Stimulated activated CD4-positive, alpha-beta T cell treated with anti-CD3 and anti-CD28 coated beads, Interleukin-1b, Interleukin-23, amount 100 ng/mL, for 48 hours (primary cell): ENCODE results near the gene CCDC60.

Experiments used
- DNase-seq: peaks from one replicate; pipeline ENCODE4 v3.0.0-alpha.2; 2020

CCDC60 gene

DNA sequence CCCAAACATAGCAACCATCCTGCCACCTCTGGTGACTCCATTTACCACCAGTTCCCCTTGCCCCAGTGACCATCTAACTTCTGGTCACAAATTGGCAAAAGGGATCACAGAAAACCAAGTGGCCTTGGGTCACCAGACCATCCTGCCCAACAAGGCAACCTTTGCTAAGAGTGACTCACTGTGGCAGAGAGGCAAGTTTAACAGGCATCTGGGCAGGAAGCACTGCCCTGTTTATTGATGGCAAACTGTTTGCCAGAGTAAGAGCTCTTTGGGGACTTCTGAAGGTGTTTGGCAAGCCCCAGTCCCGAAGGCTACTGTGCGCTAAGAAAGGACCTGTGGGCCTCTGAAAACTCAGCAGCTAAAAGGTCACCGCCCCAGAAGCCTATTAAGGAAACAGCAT lies 230.9 kb downstream of the CCDC60 start:
- DNase-seq, result no peak

DNA sequence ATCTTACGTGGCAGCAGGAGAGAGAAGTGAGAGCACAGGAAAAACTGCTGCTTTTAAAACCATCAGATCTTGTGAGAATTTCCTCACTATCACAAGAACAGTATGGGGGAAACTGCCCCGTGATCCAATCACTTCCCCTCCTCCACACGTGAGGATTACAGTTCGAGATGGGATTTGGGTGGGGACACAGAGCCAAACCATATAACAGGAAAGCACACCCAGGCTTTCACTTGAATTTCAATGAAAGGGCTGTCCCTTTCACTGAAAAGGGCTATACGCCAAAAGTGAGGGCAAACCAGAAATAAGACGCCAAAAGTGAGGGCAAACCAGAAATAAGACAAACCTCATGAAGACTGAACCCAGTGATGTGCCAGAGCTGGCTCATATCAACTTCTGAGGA lies 236.2 kb downstream of the CCDC60 start:
- DNase-seq, result no peak

GRCh38 chr12:119573086-119573485 lies 238.6 kb downstream of the CCDC60 start:
- DNase-seq, result no peak

GRCh38 chr12:119574255-119574654 lies 239.7 kb downstream of the CCDC60 start:
- no peak for DNase-seq

DNA sequence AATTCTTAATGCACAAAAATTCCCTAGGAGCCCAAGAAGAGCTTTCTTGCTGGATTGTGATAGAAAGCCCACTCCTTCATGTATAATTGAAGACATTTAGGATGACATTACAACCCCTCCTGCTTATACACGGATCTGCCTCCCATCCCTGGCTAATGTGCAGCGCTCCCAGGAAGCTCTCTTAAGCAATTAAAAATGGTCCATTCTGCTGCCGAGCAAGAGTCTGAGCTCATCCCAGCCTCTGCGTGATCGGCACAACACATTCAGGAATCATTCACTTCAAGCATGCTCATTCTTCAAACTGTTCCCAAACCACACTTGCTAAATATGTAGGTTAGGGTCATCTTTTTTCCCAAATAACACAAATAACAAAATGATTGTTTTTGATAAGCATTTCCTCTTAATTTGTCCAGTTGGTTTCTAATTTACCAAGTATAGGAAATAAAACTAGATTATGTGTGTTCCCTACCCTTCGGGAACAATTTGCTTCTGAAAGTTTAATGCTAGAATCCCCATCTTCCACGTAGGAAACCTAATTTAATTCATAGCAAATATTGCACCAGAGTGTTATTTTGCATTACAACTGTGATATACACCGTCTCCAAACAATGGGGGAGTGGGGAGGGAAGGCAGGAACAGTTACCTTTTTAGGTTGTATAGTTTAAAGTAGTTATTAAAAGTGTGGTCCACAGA lies 241.7 kb downstream of the CCDC60 start:
- DNase-seq, result no peak

DNA sequence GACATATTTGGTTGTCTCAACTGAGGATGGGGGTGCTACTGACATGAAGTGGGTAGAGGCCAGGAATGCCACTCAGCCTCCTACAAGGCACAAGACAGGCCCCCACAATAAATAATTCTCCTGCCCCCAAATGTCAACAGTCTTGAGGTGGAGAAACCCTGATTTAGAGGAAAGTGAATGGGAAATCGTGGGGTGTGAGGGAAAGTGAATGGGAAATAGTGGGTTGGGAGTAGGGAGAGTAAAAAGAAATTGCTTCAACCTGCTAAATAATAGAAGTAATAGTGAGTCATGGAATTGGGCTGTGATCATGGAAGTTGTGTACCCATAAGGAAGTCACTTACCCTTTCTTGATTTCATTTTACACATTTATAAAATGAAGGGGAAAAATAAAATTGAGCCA lies 242.4 kb downstream of the CCDC60 start:
- DNase-seq, result no peak

GRCh38 chr12:119578112-119578511 lies 243.6 kb downstream of the CCDC60 start:
- peak; percentile 59 for DNase-seq

DNA sequence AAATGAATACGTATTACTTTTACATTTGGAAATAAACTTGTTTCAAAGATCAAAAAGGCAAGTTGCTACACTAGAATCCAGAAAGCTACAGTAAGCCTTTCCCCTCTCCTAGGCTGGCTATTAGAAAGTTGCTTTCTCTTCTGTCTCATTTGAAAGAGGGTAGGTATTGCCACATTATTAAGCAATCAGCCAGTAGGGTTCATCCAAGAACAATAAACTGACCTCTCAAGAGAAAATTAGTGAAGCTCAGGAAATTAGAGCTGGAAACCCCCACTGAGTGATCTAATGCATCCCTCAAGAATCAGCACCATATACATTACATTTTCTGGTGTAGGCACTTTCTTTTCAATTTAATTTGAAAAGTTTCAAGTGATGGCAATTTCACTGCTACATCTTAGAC lies 254.6 kb downstream of the CCDC60 start:
- DNase-seq, result no peak

DNA sequence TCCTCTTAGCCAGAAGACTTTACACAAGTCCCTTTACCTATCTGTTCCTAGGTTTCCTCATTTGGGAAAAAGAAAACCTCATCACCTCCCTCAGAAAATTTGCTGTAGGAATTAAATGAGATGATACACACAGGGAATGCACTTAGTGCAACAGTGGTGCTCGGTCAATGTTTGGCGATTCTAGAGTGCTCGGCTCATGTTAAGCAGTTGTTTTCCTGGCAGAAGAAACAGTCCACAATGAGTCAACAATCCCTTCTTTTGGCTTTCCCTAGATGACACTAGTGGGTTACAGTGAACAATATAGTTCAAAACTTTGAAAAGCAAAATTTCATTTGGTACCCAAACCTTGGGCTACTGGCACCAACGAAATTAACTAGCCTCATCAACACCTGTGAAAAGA lies 255.1 kb downstream of the CCDC60 start:
- DNase-seq, result no peak
